Gastroesophageal sphincter (tissue), 2 donors: ENCODE measurements around the gene ASF1A.
"Not testable (repeated sequence)": the region's sequence is repeated elsewhere in the genome, so short reads cannot be mapped to it uniquely, and the experiment has no call there.

Experiments
- EP300 ChIP-seq: sonication (generic); formaldehyde crosslinking; IDR thresholded peaks from one replicate; pipeline ENCODE4 v1.6.1; 2017; ENCODE audit warnings: antibody characterized with exemption, mild to moderate bottlenecking
- POLR2A ChIP-seq, 2 donors: fragments of 450-650 bp; IDR thresholded peaks; one replicate each; pipeline ENCODE4 v1.6.1; 2017; ENCODE audit warnings: antibody characterized with exemption in 2 of 2, mild to moderate bottlenecking in 2 of 2, moderate library complexity in 1 of 2
- POLR2AphosphoS5 ChIP-seq: sonication (generic); formaldehyde crosslinking; IDR thresholded peaks from one replicate; pipeline ENCODE4 v1.6.1; 2017; ENCODE audit warnings: antibody characterized with exemption

DNA sequence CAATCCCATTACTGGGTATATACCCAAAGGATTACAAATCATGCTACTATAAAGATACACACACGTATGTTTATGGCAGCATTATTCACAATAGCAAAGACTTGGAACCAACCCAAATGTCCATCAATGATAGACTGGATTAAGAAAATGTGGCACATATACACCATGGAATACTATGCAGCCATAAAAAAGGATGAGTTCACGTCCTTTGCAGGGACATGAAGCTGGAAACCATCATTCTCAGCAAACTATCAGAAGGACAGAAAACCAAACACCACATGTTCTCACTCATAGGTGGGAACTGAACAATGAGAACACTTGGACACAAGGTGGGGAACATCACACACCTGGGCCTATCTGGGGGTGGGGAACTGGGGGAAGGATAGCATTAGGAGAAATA is 25.1 kb upstream of the ASF1A start:
- not testable (repeated sequence) for TF ChIP-seq EP300; POLR2AphosphoS5; POLR2A (IDR thresholded peaks at IDR 0.05)
